RPMI8226 (cell line): ENCODE results near the gene GRK4.

ENCODE experiments used
- DNase-seq: peaks from one replicate; pipeline ENCODE4 v3.0.0-alpha.2; 2015

The GRK4 gene

DNA sequence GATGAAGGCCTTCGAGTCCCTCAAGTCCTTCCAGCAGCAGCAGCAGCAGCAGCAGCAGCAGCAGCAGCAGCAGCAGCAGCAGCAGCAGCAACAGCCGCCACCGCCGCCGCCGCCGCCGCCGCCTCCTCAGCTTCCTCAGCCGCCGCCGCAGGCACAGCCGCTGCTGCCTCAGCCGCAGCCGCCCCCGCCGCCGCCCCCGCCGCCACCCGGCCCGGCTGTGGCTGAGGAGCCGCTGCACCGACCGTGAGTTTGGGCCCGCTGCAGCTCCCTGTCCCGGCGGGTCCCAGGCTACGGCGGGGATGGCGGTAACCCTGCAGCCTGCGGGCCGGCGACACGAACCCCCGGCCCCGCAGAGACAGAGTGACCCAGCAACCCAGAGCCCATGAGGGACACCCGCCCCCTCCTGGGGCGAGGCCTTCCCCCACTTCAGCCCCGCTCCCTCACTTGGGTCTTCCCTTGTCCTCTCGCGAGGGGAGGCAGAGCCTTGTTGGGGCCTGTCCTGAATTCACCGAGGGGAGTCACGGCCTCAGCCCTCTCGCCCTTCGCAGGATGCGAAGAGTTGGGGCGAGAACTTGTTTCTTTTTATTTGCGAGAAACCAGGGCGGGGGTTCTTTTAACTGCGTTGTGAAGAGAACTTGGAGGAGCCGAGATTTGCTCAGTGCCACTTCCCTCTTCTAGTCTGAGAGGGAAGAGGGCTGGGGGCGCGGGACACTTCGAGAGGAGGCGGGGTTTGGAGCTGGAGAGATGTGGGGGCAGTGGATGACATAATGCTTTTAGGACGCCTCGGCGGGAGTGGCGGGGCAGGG, 111.7 kb downstream of the GRK4 start:
- DNase-seq, result peak; percentile 33

DNA sequence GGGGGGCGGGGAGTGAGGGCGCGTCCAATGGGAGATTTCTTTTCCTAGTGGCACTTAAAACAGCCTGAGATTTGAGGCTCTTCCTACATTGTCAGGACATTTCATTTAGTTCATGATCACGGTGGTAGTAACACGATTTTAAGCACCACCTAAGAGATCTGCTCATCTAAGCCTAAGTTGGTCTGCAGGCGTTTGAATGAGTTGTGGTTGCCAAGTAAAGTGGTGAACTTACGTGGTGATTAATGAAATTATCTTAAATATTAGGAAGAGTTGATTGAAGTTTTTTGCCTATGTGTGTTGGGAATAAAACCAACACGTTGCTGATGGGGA, 112.2 kb downstream of the GRK4 start:
- DNase-seq, result no peak

DNA sequence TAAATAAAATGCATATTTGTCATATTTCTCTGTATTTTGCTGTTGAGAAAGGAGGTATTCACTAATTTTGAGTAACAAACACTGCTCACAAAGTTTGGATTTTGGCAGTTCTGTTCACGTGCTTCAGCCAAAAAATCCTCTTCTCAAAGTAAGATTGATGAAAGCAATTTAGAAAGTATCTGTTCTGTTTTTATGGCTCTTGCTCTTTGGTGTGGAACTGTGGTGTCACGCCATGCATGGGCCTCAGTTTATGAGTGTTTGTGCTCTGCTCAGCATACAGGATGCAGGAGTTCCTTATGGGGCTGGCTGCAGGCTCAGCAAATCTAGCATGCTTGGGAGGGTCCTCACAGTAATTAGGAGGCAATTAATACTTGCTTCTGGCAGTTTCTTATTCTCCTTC, 114.4 kb downstream of the GRK4 start:
- no peak for DNase-seq

DNA sequence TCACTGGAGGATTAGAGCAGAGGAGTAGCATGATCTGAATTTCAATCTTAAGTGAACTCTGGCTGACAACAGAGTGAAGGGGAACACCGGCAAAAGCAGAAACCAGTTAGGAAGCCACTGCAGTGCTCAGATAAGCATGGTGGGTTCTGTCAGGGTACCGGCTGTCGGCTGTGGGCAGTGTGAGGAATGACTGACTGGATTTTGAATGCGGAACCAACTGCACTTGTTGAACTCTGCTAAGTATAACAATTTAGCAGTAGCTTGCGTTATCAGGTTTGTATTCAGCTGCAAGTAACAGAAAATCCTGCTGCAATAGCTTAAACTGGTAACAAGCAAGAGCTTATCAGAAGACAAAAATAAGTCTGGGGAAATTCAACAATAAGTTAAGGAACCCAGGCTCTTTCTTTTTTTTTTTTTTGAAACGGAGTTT, 116.3 kb downstream of the GRK4 start:
- no peak for DNase-seq

DNA sequence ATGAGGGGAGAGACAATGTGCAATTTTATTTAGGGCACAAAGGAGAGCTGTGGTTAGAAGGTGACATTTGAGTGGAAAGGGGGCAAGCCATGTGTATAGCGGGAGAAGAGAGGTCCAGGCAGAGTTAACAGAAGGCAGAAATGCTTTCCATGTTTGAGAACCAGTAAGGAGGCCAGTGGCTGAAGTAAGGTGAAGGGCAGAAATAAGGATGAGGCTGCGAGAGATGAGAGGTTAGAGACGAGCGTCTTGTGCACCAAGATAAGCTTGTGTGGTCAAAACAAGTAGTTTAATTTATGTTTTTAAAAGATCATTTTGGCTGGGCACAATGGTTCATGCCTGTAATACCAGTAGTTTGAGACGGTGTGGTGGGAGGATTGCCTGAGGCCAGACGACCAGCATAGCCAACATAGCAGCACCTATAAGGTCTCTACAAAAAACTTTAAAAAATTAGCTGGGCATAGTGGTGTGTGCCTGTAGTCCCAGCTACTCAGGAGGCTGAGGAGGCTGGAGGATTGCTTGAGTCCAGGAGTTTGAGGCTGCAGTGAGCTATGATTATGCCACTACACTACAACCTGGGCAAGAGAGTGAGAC, 119.6 kb downstream of the GRK4 start:
- no peak for DNase-seq

DNA sequence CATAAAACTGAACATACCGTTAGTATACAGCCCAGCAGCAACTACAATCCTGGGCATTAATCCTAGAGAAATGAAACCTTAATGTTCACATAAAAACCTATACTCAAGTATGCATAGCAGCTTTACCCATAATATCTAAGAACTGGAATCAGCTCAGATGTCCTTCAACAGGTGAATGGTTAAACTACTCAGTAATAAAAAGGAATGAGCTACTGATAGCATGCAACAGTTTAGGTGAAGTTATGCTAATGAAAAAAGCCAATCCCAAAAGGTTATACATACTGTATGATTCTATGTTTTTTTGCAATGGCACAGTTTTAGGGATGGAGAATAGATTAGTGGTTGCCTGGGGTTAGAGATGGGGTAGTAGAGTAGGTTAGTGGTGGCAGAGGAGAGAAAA, 120.4 kb downstream of the GRK4 start:
- no peak for DNase-seq

DNA sequence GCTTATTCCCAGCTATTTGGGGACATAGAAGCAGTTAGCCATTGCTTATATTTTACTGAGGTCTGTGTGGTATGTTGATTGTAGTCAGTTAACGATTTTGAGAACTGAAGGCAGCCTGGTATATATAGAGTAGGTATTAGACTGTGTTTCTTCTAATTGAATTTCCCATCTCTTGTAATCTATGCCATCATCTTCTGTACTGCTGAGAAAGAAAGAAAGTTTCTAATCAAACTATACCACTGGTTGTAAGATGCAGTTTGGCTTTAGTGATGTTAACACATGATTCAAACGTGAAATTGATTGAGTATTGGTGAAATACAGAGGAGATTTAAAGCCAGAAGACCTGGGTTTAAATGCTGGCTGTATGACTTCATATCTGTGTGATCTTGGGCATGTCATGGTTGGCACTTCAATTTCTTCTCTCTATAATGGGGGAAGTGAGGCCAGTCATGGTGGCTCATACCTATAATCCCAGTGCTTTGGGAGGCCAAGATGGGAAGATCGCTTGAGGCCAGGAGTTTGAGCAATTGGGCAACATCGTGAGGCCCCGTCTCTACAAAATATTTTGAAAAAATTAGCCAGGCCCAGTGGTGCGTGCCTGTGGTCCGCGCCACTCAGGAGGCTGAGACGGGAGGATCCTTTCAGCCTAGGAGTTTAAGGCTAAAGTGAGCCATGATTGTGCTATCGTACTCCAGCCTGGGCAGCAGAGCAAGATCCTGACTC, 122.7 kb downstream of the GRK4 start:
- DNase-seq, result no peak

DNA sequence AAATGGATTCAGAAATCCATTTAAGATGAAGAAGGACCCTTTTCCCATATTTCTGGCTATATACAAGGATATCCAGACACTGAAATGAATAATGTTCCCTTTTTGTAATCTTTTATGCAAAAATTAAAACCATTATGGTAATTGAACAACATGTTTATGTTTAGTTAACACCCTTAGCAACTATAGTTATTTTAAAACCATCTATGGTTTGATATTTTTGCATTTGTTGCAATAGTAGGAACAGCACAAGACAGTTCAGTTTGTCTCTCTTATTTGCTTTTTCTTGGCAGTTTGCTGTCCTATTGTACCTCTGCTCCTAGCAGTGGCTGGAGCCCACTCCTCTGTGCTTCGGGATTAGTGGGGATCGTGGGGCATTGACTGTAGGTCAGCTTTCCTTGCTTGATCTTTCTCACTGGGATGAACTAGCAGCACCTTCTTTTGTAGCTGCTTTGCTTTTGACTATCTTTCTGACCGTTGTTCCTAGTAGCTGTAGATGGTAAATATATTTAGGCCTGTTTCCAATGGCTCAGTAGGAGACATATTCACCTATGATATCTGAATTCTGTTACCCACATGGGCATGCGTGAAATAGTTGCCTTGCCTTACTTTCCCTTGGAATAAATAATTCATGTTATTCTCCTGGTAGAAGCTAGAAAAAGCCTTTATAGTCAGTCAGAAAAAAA, 123.9 kb downstream of the GRK4 start:
- DNase-seq, result no peak
